ENCODE results near the gene SLC10A7. TPM values are rescaled to one million over a fixed set of nuclear protein-coding genes. Genes with fewer than 3 reads are reported as not detected.

Gene SLC10A7
- total RNA-seq, 4 donors from 2014 or later, result 5.6 to 12.8 (median 6.8) TPM

DNA sequence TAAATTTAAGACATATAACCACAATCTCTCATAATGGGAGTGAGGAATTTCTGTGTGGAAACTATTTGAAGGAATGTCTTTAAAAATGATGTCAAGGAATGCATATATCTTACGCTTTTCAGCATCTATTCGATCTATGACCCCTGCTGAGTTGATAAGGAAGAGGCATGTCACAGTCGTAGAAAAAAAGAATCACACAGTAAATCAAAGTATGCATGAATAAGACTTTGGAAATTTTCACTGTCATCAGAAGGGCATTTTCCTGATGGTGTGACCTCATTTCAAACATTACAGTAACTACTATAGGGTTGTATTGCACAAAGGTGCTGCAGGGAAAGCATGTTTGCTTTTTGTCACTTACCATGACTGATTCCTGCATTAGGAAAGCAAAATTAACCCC, 265.9 kb downstream of the SLC10A7 start:
- Histone ChIP-seq H3K9me3 (no peaks in the 10 kb centered on the region), H3K4me3 (no peak overlapping the region), H3K27ac (no peak overlapping the region), H3K4me1 (no peaks in the 10 kb centered on the region), H3K36me3 (peaks cover 0 to 28% of the 10 kb centered on the region in 2 donors), H3K27me3 (no peaks in the 10 kb centered on the region)
- 67 to 68% methylated on average over 3 of the region's 3 CpGs for WGBS, 2 donors (ENCODE audit: low coverage in 1 of 2)
- TF ChIP-seq, protein P1, sequence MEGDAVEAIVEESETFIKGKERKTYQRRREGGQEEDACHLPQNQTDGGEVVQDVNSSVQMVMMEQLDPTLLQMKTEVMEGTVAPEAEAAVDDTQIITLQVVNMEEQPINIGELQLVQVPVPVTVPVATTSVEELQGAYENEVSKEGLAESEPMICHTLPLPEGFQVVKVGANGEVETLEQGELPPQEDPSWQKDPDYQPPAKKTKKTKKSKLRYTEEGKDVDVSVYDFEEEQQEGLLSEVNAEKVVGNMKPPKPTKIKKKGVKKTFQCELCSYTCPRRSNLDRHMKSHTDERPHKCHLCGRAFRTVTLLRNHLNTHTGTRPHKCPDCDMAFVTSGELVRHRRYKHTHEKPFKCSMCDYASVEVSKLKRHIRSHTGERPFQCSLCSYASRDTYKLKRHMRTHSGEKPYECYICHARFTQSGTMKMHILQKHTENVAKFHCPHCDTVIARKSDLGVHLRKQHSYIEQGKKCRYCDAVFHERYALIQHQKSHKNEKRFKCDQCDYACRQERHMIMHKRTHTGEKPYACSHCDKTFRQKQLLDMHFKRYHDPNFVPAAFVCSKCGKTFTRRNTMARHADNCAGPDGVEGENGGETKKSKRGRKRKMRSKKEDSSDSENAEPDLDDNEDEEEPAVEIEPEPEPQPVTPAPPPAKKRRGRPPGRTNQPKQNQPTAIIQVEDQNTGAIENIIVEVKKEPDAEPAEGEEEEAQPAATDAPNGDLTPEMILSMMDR (IDR thresholded peaks at IDR 0.05), result no peak
- TF ChIP-seq POLR2AphosphoS5 (IDR thresholded peaks at IDR 0.05), result no peak
- TF ChIP-seq POLR2A (IDR thresholded peaks at IDR 0.05), result no peak
- TF ChIP-seq EP300 (IDR thresholded peaks at IDR 0.05), result no peak
- no peak for ATAC-seq

DNA sequence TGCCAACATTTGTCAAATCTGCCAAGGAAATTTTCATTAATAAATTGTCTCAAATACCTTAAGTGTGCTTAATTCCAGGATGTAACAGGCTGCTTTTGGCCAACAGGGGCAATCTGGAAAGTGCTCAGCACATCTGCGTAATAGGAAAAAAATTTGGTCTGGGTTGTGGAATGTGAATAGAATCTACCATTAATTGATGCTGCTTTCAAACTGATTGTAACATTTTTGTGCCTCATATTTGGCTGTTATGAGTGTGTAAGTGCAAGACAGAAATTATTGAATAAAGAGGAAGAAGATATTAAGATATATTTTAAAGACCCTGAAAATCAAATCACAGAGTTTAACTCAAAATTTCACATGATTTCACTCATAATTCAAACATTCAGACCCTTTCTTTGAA, 266.3 kb downstream of the SLC10A7 start:
- no peak for ATAC-seq
- Histone ChIP-seq H3K27me3 (no peaks in the 10 kb centered on the region), H3K36me3 (peaks cover 0 to 28% of the 10 kb centered on the region in 2 donors), H3K4me1 (no peaks in the 10 kb centered on the region), H3K27ac (no peak overlapping the region), H3K9me3 (no peaks in the 10 kb centered on the region), H3K4me3 (no peak overlapping the region)
- WGBS, 2 donors (ENCODE audit: low coverage in 1 of 2), result 60 to 89% methylated on average over 1 of the region's 1 CpG
- TF ChIP-seq, protein P1 (IDR thresholded peaks at IDR 0.05), result no peak
- no peak for TF ChIP-seq POLR2AphosphoS5 (IDR thresholded peaks at IDR 0.05)
- TF ChIP-seq POLR2A (IDR thresholded peaks at IDR 0.05), result no peak
- TF ChIP-seq EP300 (IDR thresholded peaks at IDR 0.05), result no peak

DNA sequence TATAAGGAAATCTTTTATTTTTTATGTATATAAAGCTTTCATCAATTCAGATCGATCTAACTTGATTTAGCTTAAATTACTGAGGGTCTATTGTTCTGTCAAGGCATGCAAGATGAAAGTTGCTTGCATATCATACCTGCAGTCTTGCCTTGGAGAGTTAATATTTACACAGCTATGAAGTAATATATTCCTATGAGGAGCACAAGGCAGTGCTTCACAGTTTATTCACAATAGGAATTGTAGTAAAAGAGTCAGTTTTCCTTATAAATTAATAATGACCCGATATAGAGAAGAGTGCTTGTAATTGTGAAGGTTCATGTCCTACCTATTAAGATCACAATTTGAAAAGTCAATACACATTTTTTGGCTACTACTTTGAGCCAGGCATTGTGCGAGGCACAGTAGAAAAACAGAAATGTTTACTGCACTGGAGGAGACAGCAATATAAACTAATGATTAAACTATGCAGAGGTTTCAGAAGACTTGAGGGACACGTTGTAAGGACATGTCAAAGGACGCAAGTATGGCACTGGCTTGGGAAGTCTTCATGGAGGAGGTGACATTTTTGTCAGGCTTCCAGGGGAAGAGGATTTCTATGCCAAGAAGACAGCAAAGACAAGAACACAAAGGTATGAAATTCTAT, 268.6 kb downstream of the SLC10A7 start:
- H3K36me3 ChIP-seq, result peaks cover 0 to 26% of the 10 kb centered on the region in 2 donors
- H3K4me3 ChIP-seq, result no peak overlapping the region
- WGBS, 2 donors (ENCODE audit: low coverage in 1 of 2), result 84 to 91% methylated on average over 5 of the region's 5 CpGs
- no peaks in the 10 kb centered on the region for H3K27me3 ChIP-seq
- no peak overlapping the region for H3K27ac ChIP-seq
- no peaks in the 10 kb centered on the region for H3K9me3 ChIP-seq
- no peak for ATAC-seq
- H3K4me1 ChIP-seq, result no peaks in the 10 kb centered on the region
- TF ChIP-seq POLR2AphosphoS5 (IDR thresholded peaks at IDR 0.05) (no peak), POLR2A (IDR thresholded peaks at IDR 0.05) (no peak), EP300 (IDR thresholded peaks at IDR 0.05) (no peak)
- TF ChIP-seq, protein P1 (IDR thresholded peaks at IDR 0.05), result no peak

DNA sequence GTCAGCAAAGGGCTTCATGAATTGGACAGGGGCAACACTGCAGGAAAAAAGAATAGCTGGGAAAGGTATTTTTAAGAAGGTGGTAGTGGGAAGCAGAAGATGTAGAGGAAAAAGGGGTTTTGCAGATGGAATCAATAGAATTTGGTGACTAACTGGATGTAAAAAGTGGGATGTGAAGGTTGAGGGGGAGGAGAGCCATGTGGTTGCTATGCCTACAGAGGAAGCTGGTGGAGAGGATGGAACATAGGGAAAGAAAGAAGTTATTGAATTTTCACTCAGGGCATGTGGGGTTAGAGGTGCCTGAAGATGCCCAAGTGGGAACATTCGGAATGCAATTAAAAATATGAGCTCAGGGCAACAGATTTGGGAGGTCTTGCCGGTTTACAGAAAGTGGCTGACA, 274.4 kb downstream of the SLC10A7 start:
- TF ChIP-seq, protein P1 (IDR thresholded peaks at IDR 0.05), result no peak
- TF ChIP-seq POLR2A (IDR thresholded peaks at IDR 0.05) (no peak), EP300 (IDR thresholded peaks at IDR 0.05) (no peak), POLR2AphosphoS5 (IDR thresholded peaks at IDR 0.05) (no peak)
- H3K9me3 ChIP-seq, result no peaks in the 10 kb centered on the region
- 48 to 72% methylated on average over 2 of the region's 2 CpGs for WGBS, 2 donors (ENCODE audit: low coverage in 1 of 2)
- no peak overlapping the region for H3K27ac ChIP-seq
- no peak for ATAC-seq
- no peaks in the 10 kb centered on the region for H3K36me3 ChIP-seq
- H3K27me3 ChIP-seq, result no peaks in the 10 kb centered on the region
- H3K4me3 ChIP-seq, result no peak overlapping the region
- H3K4me1 ChIP-seq, result peaks cover 0 to 41% (median 8%) of the 10 kb centered on the region in 3 donors

DNA sequence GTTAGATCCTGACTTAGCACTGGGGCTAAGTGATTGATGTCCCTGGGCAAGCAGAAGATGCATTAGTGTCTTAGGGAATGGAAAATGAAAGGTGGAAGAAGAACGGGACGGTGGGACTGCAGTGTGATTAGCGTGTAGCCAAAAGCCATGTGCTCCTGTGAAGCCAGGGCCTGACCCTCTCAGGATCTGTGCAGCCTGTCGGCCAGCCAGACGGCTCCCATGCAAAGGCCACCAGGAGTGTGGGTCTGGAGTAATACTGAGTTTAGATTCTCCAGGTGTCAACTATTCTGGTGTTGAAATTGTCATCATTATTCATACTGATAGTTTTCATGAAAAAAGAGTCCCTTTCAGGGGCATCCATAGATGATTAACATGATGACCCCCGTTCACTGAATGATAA, 275.4 kb downstream of the SLC10A7 start:
- WGBS, 2 donors (ENCODE audit: low coverage in 1 of 2), result 56 to 71% methylated on average over 5 of the region's 6 CpGs

More for the DNA sequence above, 275.4 kb downstream of the SLC10A7 start:
- no peak for TF ChIP-seq EP300 (IDR thresholded peaks at IDR 0.05)
- no peak for TF ChIP-seq POLR2AphosphoS5 (IDR thresholded peaks at IDR 0.05)
- no peak for TF ChIP-seq POLR2A (IDR thresholded peaks at IDR 0.05)
- TF ChIP-seq, protein P1 (IDR thresholded peaks at IDR 0.05), result no peak
- no peaks in the 10 kb centered on the region for H3K36me3 ChIP-seq
- no peak overlapping the region for H3K4me3 ChIP-seq
- no peak for ATAC-seq
- H3K27ac ChIP-seq, result no peak overlapping the region
- H3K9me3 ChIP-seq, result no peaks in the 10 kb centered on the region
- H3K4me1 ChIP-seq, result peaks cover 0 to 50% (median 9%) of the 10 kb centered on the region in 3 donors
- H3K27me3 ChIP-seq, result no peaks in the 10 kb centered on the region
